ENCODE results near the gene TFIP11.

- TF ChIP-seq CTCF (IDR thresholded peaks at IDR 0.05) (no peak), POLR2A (IDR thresholded peaks at IDR 0.05) (no peak)
Observed at GRCh38 chr22:26553056-26553752, 40.9 kb upstream of the TFIP11 start.

Measured in testis (tissue), 2 donors.